ENCODE measurements around the gene THRA. TPM values are rescaled to one million over a fixed set of nuclear protein-coding genes. Genes with fewer than 3 reads are reported as not detected.

The THRA gene
- total and polyA plus RNA-seq, 8 donors: 37.9 to 80.7 (median 72.3) TPM

GRCh38 chr17:40058865-40059264 lies 3.9 kb upstream of the THRA start:
- no peaks in the 10 kb centered on the region for H3K36me3 ChIP-seq
- no peak for TF ChIP-seq CTCF (IDR thresholded peaks at IDR 0.05)
- no peaks in the 10 kb centered on the region for H3K9me3 ChIP-seq
- peak overlapping the region; percentile 60 to 65 for H3K27ac ChIP-seq
- H3K4me1 ChIP-seq: peaks cover under 1 to 20% of the 10 kb centered on the region in 2 donors
- no peak overlapping the region for H3K4me3 ChIP-seq
- ATAC-seq: no peak
- no peak for DNase-seq
- intact Hi-C loops (cut with DNase I): no loop called here
- H3K27me3 ChIP-seq: no peaks in the 10 kb centered on the region

GRCh38 chr17:40059729-40060475 lies 2.9 kb upstream of the THRA start:
- intact Hi-C loops (cut with DNase I): no loop called here
- no peaks in the 10 kb centered on the region for H3K27me3 ChIP-seq
- no peak for ATAC-seq
- peak overlapping the region in 1 of 2 donors; percentile 60 for H3K27ac ChIP-seq
- H3K9me3 ChIP-seq: no peaks in the 10 kb centered on the region
- no peak for DNase-seq
- peaks cover 11 to 26% of the 10 kb centered on the region in 2 donors for H3K4me1 ChIP-seq
- TF ChIP-seq CTCF (IDR thresholded peaks at IDR 0.05): no peak
- H3K36me3 ChIP-seq: no peaks in the 10 kb centered on the region
- no peak overlapping the region for H3K4me3 ChIP-seq

- Histone ChIP-seq H3K27me3 (no peaks in the 10 kb centered on the region), H3K36me3 (no peaks in the 10 kb centered on the region), H3K27ac (no peak overlapping the region), H3K9me3 (no peaks in the 10 kb centered on the region), H3K4me3 (no peak overlapping the region), H3K4me1 (peaks cover 16 to 37% of the 10 kb centered on the region in 2 donors)
- no peak for TF ChIP-seq CTCF (IDR thresholded peaks at IDR 0.05)
- ATAC-seq (no peak), DNase-seq (no peak)
- intact Hi-C loops (cut with DNase I): no loop called here
Measured at GRCh38 chr17:40060887-40061608, 1.7 kb upstream of the THRA start.

GRCh38 chr17:40061609-40062038 lies 1.1 kb upstream of the THRA start:
- TF ChIP-seq CTCF (IDR thresholded peaks at IDR 0.05): no peak
- no peak for ATAC-seq
- Histone ChIP-seq H3K4me3 (no peak overlapping the region), H3K9me3 (no peaks in the 10 kb centered on the region), H3K4me1 (peaks cover 16 to 38% of the 10 kb centered on the region in 2 donors), H3K36me3 (no peaks in the 10 kb centered on the region), H3K27me3 (no peaks in the 10 kb centered on the region), H3K27ac (no peak overlapping the region)
- intact Hi-C loops (cut with DNase I): no loop called here
- DNase-seq: no peak

GRCh38 chr17:40063187-40063771 lies 514 bp downstream of the THRA start:
- Histone ChIP-seq H3K27ac (peak overlapping the region; percentile 86 to 94), H3K4me1 (peaks cover 19 to 52% of the 10 kb centered on the region in 2 donors), H3K36me3 (no peaks in the 10 kb centered on the region), H3K9me3 (no peaks in the 10 kb centered on the region), H3K27me3 (no peaks in the 10 kb centered on the region), H3K4me3 (peak overlapping the region; percentile 91 to 98)
- ATAC-seq (peak; percentile 67), DNase-seq (peak in 3 of 4 donors; percentile 60 to 90 (median 63))
- TF ChIP-seq CTCF (IDR thresholded peaks at IDR 0.05): no peak
- intact Hi-C loops (cut with DNase I): no loop called here

All from left lung (tissue), 10 donors.